ENCODE measurements around the gene BCAP29. TPM values are rescaled to one million over a fixed set of nuclear protein-coding genes. Genes with fewer than 3 reads are reported as not detected.
"Not testable (repeated sequence)": the region's sequence is repeated elsewhere in the genome, so short reads cannot be mapped to it uniquely, and the experiment has no call there.

Gene BCAP29, protein sequence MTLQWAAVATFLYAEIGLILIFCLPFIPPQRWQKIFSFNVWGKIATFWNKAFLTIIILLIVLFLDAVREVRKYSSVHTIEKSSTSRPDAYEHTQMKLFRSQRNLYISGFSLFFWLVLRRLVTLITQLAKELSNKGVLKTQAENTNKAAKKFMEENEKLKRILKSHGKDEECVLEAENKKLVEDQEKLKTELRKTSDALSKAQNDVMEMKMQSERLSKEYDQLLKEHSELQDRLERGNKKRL
- total RNA-seq: 27.6 and 44.2 TPM in 2 replicates
- polyA plus RNA-seq: 35.9 and 36.6 TPM in 2 replicates

DNA sequence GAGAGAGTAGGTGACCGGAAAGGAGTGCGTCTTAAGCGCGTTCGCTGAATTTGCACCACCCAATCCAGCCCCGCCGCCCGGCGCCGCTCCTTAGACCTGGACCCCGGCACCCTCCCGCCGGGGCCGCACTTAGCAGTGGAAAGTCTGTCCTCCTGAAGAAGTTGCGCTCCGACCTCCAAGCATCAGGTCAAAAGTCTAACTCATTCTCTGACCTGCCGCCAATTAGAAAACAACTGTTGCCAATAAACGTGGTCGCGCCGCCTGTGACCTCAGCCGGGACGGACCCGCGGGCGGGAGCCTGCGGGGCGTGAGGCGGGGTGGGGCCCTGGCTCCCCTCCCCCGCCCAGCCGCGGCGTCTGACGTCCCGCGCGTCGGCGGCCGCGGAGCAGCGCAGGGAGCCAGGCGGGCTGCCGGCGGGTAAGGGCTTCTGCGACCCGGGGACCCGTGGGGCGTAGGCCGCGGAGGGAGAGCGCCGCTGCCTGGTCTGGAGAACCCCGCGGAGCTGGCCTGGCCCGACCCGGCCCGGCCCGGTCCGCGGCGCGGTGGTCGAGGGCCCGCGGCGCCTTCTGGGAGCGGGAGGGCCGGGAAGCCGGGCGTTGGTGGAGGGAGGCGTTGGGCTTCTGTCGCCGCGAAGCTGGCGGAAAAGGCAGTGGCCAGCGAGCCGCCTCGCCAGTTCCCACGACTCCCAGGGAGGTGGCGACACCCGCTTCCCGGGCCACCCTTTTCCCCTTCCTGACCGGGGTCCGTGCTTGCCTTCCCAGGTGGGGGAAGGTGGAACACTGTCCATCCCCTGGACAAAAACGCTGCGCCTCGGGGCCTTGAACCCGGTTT lies at the start of gene BCAP29:
BCAP29 (plus strand) TSS at position 362 of the 831 bp plus-strand sequence. CDS start 527 bp downstream, outside the sequence.
- Histone ChIP-seq H3K4me3 (peak within 1 kb of the TSS; percentile 67), H3K9me3 (ENCODE audit: low read depth) (no peaks in the 10 kb centered on the region), H3K27ac (peak within 1 kb of the TSS; percentile 93), H3K27me3 (no peaks in the 10 kb centered on the region), H3K36me3 (peaks cover 21% of the 10 kb centered on the region), H3K4me1 (ENCODE audit: low read depth) (peaks cover 10% of the 10 kb centered on the region)
- peak; percentile 70 to 87 for DNase-seq (ENCODE audit: low read depth in 1 of 2, low spot score in 1 of 2)
- TF ChIP-seq, protein P1, sequence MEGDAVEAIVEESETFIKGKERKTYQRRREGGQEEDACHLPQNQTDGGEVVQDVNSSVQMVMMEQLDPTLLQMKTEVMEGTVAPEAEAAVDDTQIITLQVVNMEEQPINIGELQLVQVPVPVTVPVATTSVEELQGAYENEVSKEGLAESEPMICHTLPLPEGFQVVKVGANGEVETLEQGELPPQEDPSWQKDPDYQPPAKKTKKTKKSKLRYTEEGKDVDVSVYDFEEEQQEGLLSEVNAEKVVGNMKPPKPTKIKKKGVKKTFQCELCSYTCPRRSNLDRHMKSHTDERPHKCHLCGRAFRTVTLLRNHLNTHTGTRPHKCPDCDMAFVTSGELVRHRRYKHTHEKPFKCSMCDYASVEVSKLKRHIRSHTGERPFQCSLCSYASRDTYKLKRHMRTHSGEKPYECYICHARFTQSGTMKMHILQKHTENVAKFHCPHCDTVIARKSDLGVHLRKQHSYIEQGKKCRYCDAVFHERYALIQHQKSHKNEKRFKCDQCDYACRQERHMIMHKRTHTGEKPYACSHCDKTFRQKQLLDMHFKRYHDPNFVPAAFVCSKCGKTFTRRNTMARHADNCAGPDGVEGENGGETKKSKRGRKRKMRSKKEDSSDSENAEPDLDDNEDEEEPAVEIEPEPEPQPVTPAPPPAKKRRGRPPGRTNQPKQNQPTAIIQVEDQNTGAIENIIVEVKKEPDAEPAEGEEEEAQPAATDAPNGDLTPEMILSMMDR (IDR thresholded peaks at IDR 0.05; ENCODE audit: low read depth, low read length): peak; percentile 9

DNA sequence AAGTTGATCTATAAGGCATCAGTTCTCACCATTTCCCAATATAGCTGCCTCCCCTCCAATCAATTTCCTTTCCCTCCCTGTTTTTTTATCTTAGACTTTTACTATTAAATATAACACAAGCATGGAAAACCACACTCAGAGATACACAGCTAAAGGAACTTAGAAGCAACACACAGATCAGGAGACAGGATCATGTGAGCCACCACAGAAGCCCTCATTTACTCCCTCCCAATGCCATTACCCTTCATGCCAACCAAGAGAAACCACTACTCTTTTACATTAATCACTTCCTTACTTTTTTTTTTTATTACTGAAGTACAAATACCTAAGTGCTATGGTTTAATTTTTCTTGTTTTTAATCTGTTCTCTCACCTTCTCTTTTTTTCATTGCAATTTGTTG lies 49.3 kb upstream of the BCAP29 start:
- Histone ChIP-seq H3K36me3 (peaks cover 4% of the 10 kb centered on the region), H3K4me3 (no peak overlapping the region), H3K9me3 (ENCODE audit: low read depth) (no peaks in the 10 kb centered on the region), H3K4me1 (ENCODE audit: low read depth) (no peaks in the 10 kb centered on the region), H3K27me3 (no peaks in the 10 kb centered on the region), H3K27ac (no peak overlapping the region)
- no peak for DNase-seq (ENCODE audit: low read depth in 1 of 2, low spot score in 1 of 2)
- TF ChIP-seq, protein P1 (IDR thresholded peaks at IDR 0.05; ENCODE audit: low read depth, low read length): no peak

DNA sequence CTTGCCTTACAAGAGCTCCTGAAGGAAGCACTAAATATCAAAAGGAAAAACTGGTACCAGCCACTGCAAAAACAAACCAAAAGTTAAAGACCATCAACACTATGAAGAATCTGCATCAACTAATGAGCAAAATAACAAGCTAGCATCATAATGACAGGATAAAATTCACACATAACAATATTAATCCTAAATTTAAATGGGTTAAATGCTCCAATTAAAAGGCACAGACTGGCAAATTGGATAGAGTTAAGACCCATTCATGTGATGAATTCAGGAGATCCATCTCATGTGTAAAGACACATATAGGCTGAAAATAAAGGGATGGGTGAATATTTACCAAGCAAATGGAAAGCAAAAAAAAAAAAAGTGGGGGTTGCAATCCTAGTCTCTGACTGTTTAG lies 45.9 kb upstream of the BCAP29 start:
- Histone ChIP-seq H3K4me1 (ENCODE audit: low read depth) (no peaks in the 10 kb centered on the region), H3K36me3 (no peaks in the 10 kb centered on the region), H3K9me3 (ENCODE audit: low read depth) (no peaks in the 10 kb centered on the region), H3K4me3 (no peak overlapping the region), H3K27me3 (no peaks in the 10 kb centered on the region), H3K27ac (no peak overlapping the region)
- DNase-seq (ENCODE audit: low read depth in 1 of 2, low spot score in 1 of 2): no peak
- TF ChIP-seq, protein P1 (IDR thresholded peaks at IDR 0.05; ENCODE audit: low read depth, low read length): no peak

DNA sequence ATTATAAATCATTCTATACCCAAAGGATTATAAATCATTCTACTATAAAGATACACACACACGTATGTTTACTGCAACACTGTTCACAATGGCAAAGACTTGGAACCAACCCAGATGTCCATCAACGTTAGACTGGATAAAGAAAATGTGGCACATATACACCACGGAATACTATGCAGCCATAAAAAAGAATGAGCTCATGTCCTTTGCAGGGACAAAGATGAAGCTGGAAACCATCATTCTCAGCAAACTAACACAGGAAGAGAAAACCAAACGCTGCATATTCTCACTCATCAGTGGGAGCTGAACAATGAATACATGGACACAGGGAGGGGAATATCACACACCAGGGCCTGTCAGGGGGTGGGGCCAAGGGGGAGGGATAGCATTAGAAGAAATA lies 42.8 kb upstream of the BCAP29 start:
- not testable (repeated sequence) for H3K9me3 ChIP-seq (ENCODE audit: low read depth); H3K27me3 ChIP-seq; H3K27ac ChIP-seq; H3K4me1 ChIP-seq (ENCODE audit: low read depth); H3K4me3 ChIP-seq; H3K36me3 ChIP-seq; DNase-seq (ENCODE audit: low read depth in 1 of 2, low spot score in 1 of 2)

DNA sequence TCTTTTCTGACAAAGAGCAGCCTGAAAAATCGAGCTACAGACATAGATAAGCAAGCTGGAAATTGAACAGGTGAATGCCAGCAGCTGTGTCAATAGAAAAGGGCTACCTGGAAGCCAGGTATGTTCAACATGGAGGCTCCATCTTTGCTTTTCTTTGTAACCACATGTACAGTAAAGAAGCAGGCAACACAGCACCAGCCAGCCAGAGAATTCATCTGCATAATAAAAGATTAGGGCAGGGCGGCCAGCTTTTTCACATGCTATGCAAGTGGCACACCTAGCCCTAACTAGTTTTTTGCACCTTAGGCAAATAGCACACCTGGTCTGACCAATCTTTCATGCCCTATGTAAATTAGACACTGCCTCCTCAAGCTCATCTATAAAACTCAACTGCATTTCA lies 42.0 kb upstream of the BCAP29 start:
- Histone ChIP-seq H3K27ac (no peak overlapping the region), H3K27me3 (no peaks in the 10 kb centered on the region), H3K4me1 (ENCODE audit: low read depth) (no peaks in the 10 kb centered on the region), H3K9me3 (ENCODE audit: low read depth) (no peaks in the 10 kb centered on the region), H3K36me3 (no peaks in the 10 kb centered on the region), H3K4me3 (no peak overlapping the region)
- no peak for DNase-seq (ENCODE audit: low read depth in 1 of 2, low spot score in 1 of 2)
- TF ChIP-seq, protein P1 (IDR thresholded peaks at IDR 0.05; ENCODE audit: low read depth, low read length): no peak
